ENCODE measurements around the gene SREBF2. TPM values are rescaled to one million over a fixed set of nuclear protein-coding genes. Genes with fewer than 3 reads are reported as not detected.

SREBF2 gene
- total and polyA plus RNA-seq, 2 of the 13 experiments (the other 11 are each of a cell fraction or from before 2014, with no cell fraction given) = 53.8 to 72.6 TPM

- CTCF ChIA-PET (ENCODE audit: low intra/inter-chr PET ratio, low total read pairs) = no interaction called here
- Histone ChIP-seq H2AFZ (ENCODE audit: low read length) (no peak overlapping the region), H3K27ac (ENCODE audit: extremely low read length, insufficient read depth, low read length) (no peak overlapping the region), H4K20me1 (ENCODE audit: insufficient read depth, low read length) (peaks cover 8% of the 10 kb centered on the region; the same call in 1 of the 2 replicates), H3K27me3 (ENCODE audit: control insufficient read depth in 1 of 2, insufficient read depth in 2 of 2, low read length in 2 of 2) (peaks cover 10 to 59% of the 10 kb centered on the region in 2 experiments), H3K4me2 (ENCODE audit: low read depth, low read length) (peak overlapping the region; percentile 60), H3K9me3 (ENCODE audit: low read length) (no peaks in the 10 kb centered on the region), H3K36me3 (replicated peaks in 1 of 2; ENCODE audit: control insufficient read depth in 1 of 2, insufficient read depth in 2 of 2, low read length in 2 of 2) (no peaks in the 10 kb centered on the region), H3K4me3 (replicated peaks in 1 of 3; ENCODE audit: insufficient read depth in 1 of 3, low read depth in 2 of 3, low read length in 3 of 3) (peak overlapping the region; percentile 11 to 59 (median 15); a peak in 4 of 6 replicates), H3K4me1 (ENCODE audit: insufficient read depth, low read length) (peaks cover 44% of the 10 kb centered on the region), H3K9ac (ENCODE audit: insufficient read depth, low read depth, low read length) (no peak overlapping the region), H3K79me2 (ENCODE audit: insufficient read depth, low read length) (no peaks in the 10 kb centered on the region)
- in situ Hi-C loops (cut with HindIII; ENCODE audit: extremely low pct_ligation_motif_present, low pct_unique_long_range_greater_than_20kb) (no loop called here), intact Hi-C loops (cut with micrococcal nuclease; ENCODE audit: unreplicated experiment) (no loop called here)
- ATAC-seq (peak; percentile 6; the same call in 1 of the 3 replicates), DNase-seq (ENCODE audit: low spot score) (no peak), FAIRE-seq (no peak)
- POLR2A ChIA-PET = no interaction called here
- WGBS (ENCODE audit: low lambda C conversion rate) = 36% methylated on average over 24 of the region's 62 CpGs
- BruUV-seq (replicated peaks) = no TSS peak
- TF ChIP-seq ZNF383 (CRISPR knock-in tag; IDR thresholded peaks at IDR 0.05; ENCODE audit: borderline replicate concordance) (no peak), AGO1 (IDR thresholded peaks at IDR 0.05; ENCODE audit: low read depth, low read length, poor library complexity, severe bottlenecking) (peak; percentile 45), ZNF687 (CRISPR knock-in tag; IDR thresholded peaks at IDR 0.05) (peak; percentile 58), POGZ (CRISPR knock-in tag; IDR thresholded peaks at IDR 0.05) (no peak), KDM6A (CRISPR knock-in tag; IDR thresholded peaks at IDR 0.05; ENCODE audit: low read depth) (no peak), TMF1 (CRISPR knock-in tag; IDR thresholded peaks at IDR 0.05; ENCODE audit: low read depth) (no peak), ATF1 (CRISPR knock-in tag; IDR thresholded peaks at IDR 0.05) (no peak), ZMAT5 (CRISPR knock-in tag; IDR thresholded peaks at IDR 0.05; ENCODE audit: borderline replicate concordance, low read depth) (no peak), ZNF713 (CRISPR knock-in tag; IDR thresholded peaks at IDR 0.05) (no peak), PHF21A (CRISPR knock-in tag; IDR thresholded peaks at IDR 0.05) (no peak), EEA1 (CRISPR knock-in tag; IDR thresholded peaks at IDR 0.05; ENCODE audit: borderline replicate concordance) (no peak), MIER3 (CRISPR knock-in tag; IDR thresholded peaks at IDR 0.05; ENCODE audit: borderline replicate concordance) (no peak), ZNF552 (CRISPR knock-in tag; IDR thresholded peaks at IDR 0.05; ENCODE audit: borderline replicate concordance) (no peak), GABPB1 (CRISPR knock-in tag; IDR thresholded peaks at IDR 0.05) (peak; percentile 41; the same call in 1 of the 2 replicates), HNRNPLL (IDR thresholded peaks at IDR 0.05; ENCODE audit: low read depth, low read length, poor library complexity, severe bottlenecking) (peak; percentile 8)
- TF ChIP-seq, protein P1, sequence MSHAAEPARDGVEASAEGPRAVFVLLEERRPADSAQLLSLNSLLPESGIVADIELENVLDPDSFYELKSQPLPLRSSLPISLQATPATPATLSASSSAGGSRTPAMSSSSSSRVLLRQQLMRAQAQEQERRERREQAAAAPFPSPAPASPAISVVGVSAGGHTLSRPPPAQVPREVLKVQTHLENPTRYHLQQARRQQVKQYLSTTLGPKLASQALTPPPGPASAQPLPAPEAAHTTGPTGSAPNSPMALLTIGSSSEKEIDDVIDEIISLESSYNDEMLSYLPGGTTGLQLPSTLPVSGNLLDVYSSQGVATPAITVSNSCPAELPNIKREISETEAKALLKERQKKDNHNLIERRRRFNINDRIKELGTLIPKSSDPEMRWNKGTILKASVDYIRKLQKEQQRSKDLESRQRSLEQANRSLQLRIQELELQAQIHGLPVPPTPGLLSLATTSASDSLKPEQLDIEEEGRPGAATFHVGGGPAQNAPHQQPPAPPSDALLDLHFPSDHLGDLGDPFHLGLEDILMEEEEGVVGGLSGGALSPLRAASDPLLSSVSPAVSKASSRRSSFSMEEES (CRISPR knock-in tag; IDR thresholded peaks at IDR 0.05) = no peak
- TF ChIP-seq, protein P2, sequence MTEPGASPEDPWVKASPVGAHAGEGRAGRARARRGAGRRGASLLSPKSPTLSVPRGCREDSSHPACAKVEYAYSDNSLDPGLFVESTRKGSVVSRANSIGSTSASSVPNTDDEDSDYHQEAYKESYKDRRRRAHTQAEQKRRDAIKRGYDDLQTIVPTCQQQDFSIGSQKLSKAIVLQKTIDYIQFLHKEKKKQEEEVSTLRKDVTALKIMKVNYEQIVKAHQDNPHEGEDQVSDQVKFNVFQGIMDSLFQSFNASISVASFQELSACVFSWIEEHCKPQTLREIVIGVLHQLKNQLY (CRISPR knock-in tag; IDR thresholded peaks at IDR 0.05) = no peak
Measured at GRCh38 chr22:41919357-41920224, 86.7 kb downstream of the SREBF2 start.

Measured in HepG2 (cell line).